Stomach (tissue), 4 donors: ENCODE measurements around the gene GPR158.

Experiments used
- CTCF ChIP-seq, 7 experiments: fragments of 450-650 bp in 4 of 7; fragments of 200-600 bp in 3 of 7; sonication (generic) in 3 of 7; IDR thresholded peaks; one replicate each; pipeline ENCODE4 v1.5.1; 2016 to 2019; ENCODE audit warnings: antibody characterized with exemption in 7 of 7, control low read depth in 2 of 7, mild to moderate bottlenecking in 1 of 7
- EP300 ChIP-seq: sonication (generic); formaldehyde crosslinking; IDR thresholded peaks from one replicate; pipeline ENCODE4 v1.6.1; 2017; ENCODE audit warnings: antibody characterized with exemption
- POLR2AphosphoS5 ChIP-seq, 3 donors: sonication (generic); formaldehyde crosslinking; IDR thresholded peaks; one replicate each; pipeline ENCODE4 v1.6.1; 2016; ENCODE audit warnings: antibody characterized with exemption in 3 of 3

GRCh38 chr10:25417611-25418010 is 242.8 kb downstream of the GPR158 start:
- TF ChIP-seq CTCF (IDR thresholded peaks at IDR 0.05) (no peak), EP300 (no peak), POLR2AphosphoS5 (IDR thresholded peaks at IDR 0.05) (no peak)
